Pancreas (tissue), 10 donors: ENCODE results near the gene NELFCD. TPM values are rescaled to one million over a fixed set of nuclear protein-coding genes. Genes with fewer than 3 reads are reported as not detected.
A peak's percentile ranks its signal among the peaks of the same experiment; 100 is the strongest.
"Not testable (repeated sequence)": the region's sequence is repeated elsewhere in the genome, so short reads cannot be mapped to it uniquely, and the experiment has no call there.

ENCODE experiments used
- ATAC-seq, 4 donors: fragments of 200-7000 bp; cut with Tn5 transposase; one replicate each; pipeline versions ENCODE4 v1.8.0 to v1.9.1; 2020; ENCODE audit warnings: mild to moderate bottlenecking in 4 of 4, moderate library complexity in 4 of 4
- DNase-seq, 6 donors: peaks; one replicate each; pipeline ENCODE4 v3.0.0-alpha.2; 2020
- FAIRE-seq: peaks from 2 replicates; lab custom pipeline; 2012; peaks lifted over from hg19 to GRCh38; lab: Jason Lieb, UNC
- H3K27ac ChIP-seq, 4 donors: fragments of 200-600 bp; sonication (generic); 1 replicate in 3 of 4; 2 replicates in 1 of 4; pipeline versions ENCODE4 v1.5.0 to v1.8.0; 2020
- H3K27me3 ChIP-seq, 4 donors: fragments of 200-600 bp; one replicate each; pipeline ENCODE4 v1.8.0; 2021
- H3K36me3 ChIP-seq, 3 donors: fragments of 200-600 bp; sonication (generic) in 1 of 3; one replicate each; pipeline versions ENCODE4 v1.5.0 to v1.8.0; 2020 to 2021
- H3K4me1 ChIP-seq, 3 donors: fragments of 200-600 bp; one replicate each; pipeline ENCODE4 v1.8.0; 2021
- H3K4me3 ChIP-seq, 4 donors: fragments of 200-600 bp; sonication (generic) in 2 of 4; one replicate each; pipeline versions ENCODE4 v1.5.0 to v1.8.0; 2020 to 2021
- H3K9me3 ChIP-seq, 4 donors: fragments of 200-600 bp; one replicate each; pipeline ENCODE4 v1.8.0; 2021
- WGBS, 2 donors: extraction: QIAGEN DNeasy Blood & Tissue Kit; methylation state at CpG; one replicate each; pipeline ENCODE4 v1.1.7; 2013; 5-methylcytosine and 5-hydroxymethylcytosine counted together
- intact Hi-C, 3 donors: fragments of 100-400 bp; cut with DNase I; formaldehyde crosslinking; loops; one replicate each; pipeline versions ENCODE4 v1.11.1 to v1.14.2; 2022
- polyA plus RNA-seq, 2 donors: library from polyadenylated mRNA; stranded (reverse); fragments of 200-250 nt; gene quantifications; one replicate each; pipeline ENCODE4 v1.2.3, GENCODE V29; 2013
- total RNA-seq, 6 donors: library from RNA; stranded (reverse); fragmentation: NEBNext Ultra II Directional in 4 of 6; extraction: Animal tissue kit (Norgen Biotek cat#: 25700) in 4 of 6; gene quantifications; one replicate each; pipeline versions ENCODE4 v1.2.1 to v1.2.4, GENCODE V29; 2021 to 2023
- TF ChIP-seq, protein P1 (sequence below), 4 donors: fragments of 200-600 bp; sonication (generic) in 3 of 4; IDR thresholded peaks; one replicate each; pipeline versions ENCODE4 v1.5.0 to v1.8.0; 2021; ENCODE audit warnings: antibody characterized with exemption in 4 of 4
- donor health status: healthy with polysubstance abuse.
- donor health status: DM: no; HTN: no; CAD: no; lungs with moderate emphysema.
- donor health status: DM: no; HTN: no; CAD: no.
- donor health status: control.
- donor health status: control.
- donor health status: Bipolar disorder and iron deficiency.
- donor health status: DM: yes; HTN: yes; CAD: no.
- donor health status: DM: no; HTN: no; CAD: no.
- donor health status: DM: no; HTN: no; CAD: no.
- donor health status: DM: yes; HTN: yes; CAD: no.

NELFCD gene
- total and polyA plus RNA-seq, 8 donors, result 17.3 to 66.4 (median 29.4) TPM

DNA sequence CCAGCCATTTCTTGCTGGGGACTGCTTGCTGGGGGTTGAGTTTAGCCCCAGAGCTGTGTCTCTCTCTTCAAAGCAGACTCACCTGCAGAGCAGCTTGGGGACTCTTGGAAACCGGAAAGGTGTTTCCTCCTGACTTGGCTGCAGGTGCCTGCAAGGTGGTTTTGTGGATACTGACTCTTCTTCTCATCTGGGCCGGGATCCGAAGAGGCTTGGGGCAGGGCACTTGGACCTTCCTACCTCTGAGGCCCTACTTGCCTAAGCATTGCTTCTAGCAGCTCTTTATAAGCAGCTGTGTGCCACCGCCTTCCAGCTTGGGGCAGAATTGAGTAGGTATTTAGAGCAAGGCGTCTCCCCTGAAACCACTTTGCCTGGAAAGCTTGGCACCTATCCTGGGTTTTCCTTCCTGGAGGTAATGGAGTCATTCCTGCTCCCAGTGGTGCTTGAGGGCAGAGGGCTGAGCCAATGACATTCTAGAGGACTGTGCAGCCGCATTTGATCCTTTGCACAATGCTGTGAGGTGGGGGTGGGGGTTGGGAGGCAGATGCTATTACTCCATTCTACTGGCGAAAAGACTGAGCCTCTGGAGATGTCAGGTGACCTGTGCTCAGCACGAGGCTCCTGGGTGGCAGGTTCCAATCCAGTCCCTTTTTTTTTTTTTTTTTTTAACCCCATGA lies 29.4 kb downstream of the NELFCD start:
- intact Hi-C loops, result no loop called here
- Histone ChIP-seq H3K27me3 (no peaks in the 10 kb centered on the region), H3K9me3 (no peaks in the 10 kb centered on the region), H3K27ac (peak overlapping the region in 1 of 4 donors; percentile 27), H3K36me3 (no peaks in the 10 kb centered on the region), H3K4me3 (no peak overlapping the region), H3K4me1 (peaks cover 5 to 8% (median 8%) of the 10 kb centered on the region in 3 donors)
- FAIRE-seq (no peak), DNase-seq (peak in 2 of 6 donors; percentile 6 to 8), ATAC-seq (no peak)
- 73 to 76% methylated on average over 8 of the region's 8 CpGs for WGBS, 2 donors
- TF ChIP-seq, protein P1, sequence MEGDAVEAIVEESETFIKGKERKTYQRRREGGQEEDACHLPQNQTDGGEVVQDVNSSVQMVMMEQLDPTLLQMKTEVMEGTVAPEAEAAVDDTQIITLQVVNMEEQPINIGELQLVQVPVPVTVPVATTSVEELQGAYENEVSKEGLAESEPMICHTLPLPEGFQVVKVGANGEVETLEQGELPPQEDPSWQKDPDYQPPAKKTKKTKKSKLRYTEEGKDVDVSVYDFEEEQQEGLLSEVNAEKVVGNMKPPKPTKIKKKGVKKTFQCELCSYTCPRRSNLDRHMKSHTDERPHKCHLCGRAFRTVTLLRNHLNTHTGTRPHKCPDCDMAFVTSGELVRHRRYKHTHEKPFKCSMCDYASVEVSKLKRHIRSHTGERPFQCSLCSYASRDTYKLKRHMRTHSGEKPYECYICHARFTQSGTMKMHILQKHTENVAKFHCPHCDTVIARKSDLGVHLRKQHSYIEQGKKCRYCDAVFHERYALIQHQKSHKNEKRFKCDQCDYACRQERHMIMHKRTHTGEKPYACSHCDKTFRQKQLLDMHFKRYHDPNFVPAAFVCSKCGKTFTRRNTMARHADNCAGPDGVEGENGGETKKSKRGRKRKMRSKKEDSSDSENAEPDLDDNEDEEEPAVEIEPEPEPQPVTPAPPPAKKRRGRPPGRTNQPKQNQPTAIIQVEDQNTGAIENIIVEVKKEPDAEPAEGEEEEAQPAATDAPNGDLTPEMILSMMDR (IDR thresholded peaks at IDR 0.05), result no peak

DNA sequence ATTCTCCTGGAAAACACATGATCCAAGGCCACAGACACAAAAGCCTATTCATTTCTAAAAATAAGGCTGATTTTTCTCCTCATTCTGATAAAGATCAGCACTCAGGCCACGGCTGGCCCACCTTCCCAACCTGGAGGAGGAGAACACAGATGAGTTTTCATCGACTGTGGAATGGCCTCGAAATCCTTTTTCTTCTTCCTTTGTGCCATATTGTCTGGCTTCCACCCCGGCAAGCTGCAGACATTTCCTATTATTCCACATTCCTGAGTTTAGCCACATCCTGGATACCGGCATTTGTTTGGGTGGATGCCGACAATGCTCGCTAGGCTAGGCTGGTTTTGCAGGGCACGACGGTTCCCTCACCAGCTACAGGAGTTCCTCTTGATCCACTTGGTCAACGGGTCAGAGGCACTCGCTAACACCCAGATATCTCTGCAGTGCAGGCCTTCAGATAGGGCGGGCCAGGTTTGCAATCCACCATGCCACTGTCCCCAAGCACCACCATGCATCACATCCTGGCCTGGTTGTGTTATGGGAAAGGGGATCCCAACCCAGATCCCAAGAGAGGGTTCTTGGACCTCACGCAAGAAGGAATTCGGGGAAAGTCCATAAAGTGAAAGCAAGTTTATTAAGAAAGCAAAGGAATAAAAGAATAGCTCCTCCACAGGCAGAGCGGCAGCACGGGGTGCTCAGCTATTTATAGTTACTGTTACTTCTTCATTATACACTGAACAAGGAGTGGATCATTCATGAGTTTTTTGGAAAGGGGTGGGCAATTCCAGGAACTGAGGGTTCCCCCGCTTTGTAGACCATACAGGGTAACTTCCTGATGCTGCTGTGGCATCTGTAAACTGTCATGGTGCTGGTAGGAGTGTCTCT lies 30.2 kb downstream of the NELFCD start:
- H3K9me3 ChIP-seq, result no peaks in the 10 kb centered on the region
- H3K36me3 ChIP-seq, result no peaks in the 10 kb centered on the region
- FAIRE-seq (no peak), ATAC-seq (no peak), DNase-seq (peak in 3 of 6 donors; percentile 14 to 49 (median 14))
- peak overlapping the region in 2 of 4 donors; percentile 27 to 37 for H3K27ac ChIP-seq
- no peak overlapping the region for H3K4me3 ChIP-seq
- H3K4me1 ChIP-seq, result peaks cover under 1% of the 10 kb centered on the region in 3 donors
- 68% methylated on average over 17 of the region's 17 CpGs for WGBS, 2 donors
- TF ChIP-seq, protein P1 (IDR thresholded peaks at IDR 0.05), result no peak
- no peaks in the 10 kb centered on the region for H3K27me3 ChIP-seq
- intact Hi-C loops, result no loop called here

DNA sequence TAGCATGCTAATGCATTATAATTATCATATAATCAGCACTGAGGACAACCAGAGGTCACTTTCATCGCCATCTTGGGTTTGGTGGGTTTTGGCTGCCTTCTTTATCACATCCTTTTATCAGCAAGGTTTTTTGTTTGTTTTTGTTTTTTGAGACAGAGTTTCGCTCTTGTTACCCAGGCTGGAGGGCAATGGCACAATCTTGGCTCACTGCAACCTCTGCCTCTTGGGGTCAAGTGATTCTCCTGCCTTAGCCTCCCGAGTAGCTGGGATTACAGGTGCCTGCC lies 30.8 kb downstream of the NELFCD start:
- intact Hi-C loops, H3K9me3 ChIP-seq, H3K27me3 ChIP-seq, H3K27ac ChIP-seq, H3K4me1 ChIP-seq, FAIRE-seq, H3K4me3 ChIP-seq, H3K36me3 ChIP-seq, DNase-seq, ATAC-seq: not testable (repeated sequence)
- WGBS, 2 donors, result 88% methylated on average over 3 of the region's 3 CpGs

DNA sequence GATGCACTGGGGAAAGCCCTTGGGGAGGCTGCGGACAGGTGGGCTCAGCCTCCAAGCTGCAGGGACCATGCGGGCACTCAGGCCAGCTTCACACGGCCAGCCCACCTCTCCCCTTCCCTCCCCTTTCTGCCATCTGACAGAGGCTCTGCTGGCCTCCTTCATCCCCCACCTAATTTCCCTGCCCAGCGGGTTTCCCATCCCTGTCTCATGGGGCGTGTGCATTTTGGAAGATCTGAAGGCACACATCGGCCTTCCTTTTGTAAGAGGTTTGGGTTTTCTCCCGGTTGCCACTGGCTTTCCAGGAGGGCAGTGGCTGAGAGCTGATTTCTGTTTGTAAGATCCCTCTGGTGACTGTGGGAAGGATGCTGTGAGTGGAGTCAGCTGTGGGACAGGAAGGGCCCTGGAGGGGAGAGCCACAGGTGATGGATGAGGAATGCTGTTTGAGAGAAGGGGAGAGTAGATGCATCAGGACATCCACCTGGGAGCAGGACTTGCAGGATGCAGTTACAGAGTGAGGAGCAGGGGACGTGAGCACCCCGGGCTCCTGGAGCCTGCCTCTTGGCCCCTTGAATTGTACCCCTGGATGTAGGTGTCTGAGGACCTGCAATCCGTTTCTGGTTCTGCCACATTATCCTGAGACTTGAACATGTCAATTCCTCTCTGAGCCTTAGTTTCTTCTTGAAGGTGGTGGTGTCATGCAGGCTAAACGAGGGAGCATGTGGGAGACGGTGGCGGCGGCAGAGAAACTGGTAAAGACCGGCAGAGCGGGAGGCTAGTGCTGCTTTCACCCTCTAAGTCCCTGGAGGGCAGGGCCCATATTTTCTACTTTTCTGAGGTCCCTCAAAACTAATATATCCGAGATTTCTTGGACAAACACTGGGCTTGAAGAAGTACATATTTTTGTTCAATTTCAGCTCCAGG lies 32.2 kb downstream of the NELFCD start:
- intact Hi-C loops, result no loop called here
- FAIRE-seq, result no peak
- TF ChIP-seq, protein P1 (IDR thresholded peaks at IDR 0.05), result no peak
- H3K9me3 ChIP-seq, result no peaks in the 10 kb centered on the region
- H3K4me3 ChIP-seq, result no peak overlapping the region
- WGBS, 2 donors, result 80 to 85% methylated on average over 17 of the region's 17 CpGs
- ATAC-seq, result no peak
- no peaks in the 10 kb centered on the region for H3K36me3 ChIP-seq
- no peak overlapping the region for H3K27ac ChIP-seq
- peak in 1 of 6 donors; percentile 4 for DNase-seq
- H3K27me3 ChIP-seq, result no peaks in the 10 kb centered on the region
- H3K4me1 ChIP-seq, result no peaks in the 10 kb centered on the region
